Activated CD4-positive, alpha-beta T cell treated with anti-CD3 and anti-CD28 coated beads for 24 hours (primary cell): Measurements from ENCODE around the gene ARVCF.

Experiments used
- DNase-seq, 2 donors: peaks; one replicate each; pipeline ENCODE4 v3.0.0-alpha.2; 2020; ENCODE audit warnings: low read depth in 2 of 2

ARVCF gene

GRCh38 chr22:20029550-20030225 lies 13.1 kb upstream of the ARVCF start:
- no peak for DNase-seq

- DNase-seq, result no peak
These were observed 12.4 kb upstream of the ARVCF start for GRCh38 chr22:20028855-20029549.

GRCh38 chr22:20027966-20028854 lies 11.6 kb upstream of the ARVCF start:
- no peak for DNase-seq

GRCh38 chr22:20026996-20027601 lies 10.5 kb upstream of the ARVCF start:
- DNase-seq, result no peak

GRCh38 chr22:20026204-20026908 lies 9.7 kb upstream of the ARVCF start:
- DNase-seq, result no peak

- no peak for DNase-seq
These were observed 9.0 kb upstream of the ARVCF start for GRCh38 chr22:20025401-20026203.

GRCh38 chr22:20024650-20025397 lies 8.2 kb upstream of the ARVCF start:
- DNase-seq, result no peak

GRCh38 chr22:20024225-20024624 lies 7.6 kb upstream of the ARVCF start:
- DNase-seq, result no peak

- no peak for DNase-seq
These were observed 6.5 kb upstream of the ARVCF start for GRCh38 chr22:20022978-20023613.

GRCh38 chr22:20022231-20022977 lies 5.8 kb upstream of the ARVCF start:
- no peak for DNase-seq

GRCh38 chr22:20021196-20022181 lies 4.9 kb upstream of the ARVCF start:
- DNase-seq, result no peak

GRCh38 chr22:20020533-20021195 lies 4.0 kb upstream of the ARVCF start, which contains the start of gene TANGO2:
TSS of gene TANGO2 (plus strand) at chr22:20021110. CDS start at chr22:20036799, 15,689 bp downstream.
- peak; percentile 89 to 90 for DNase-seq

- no peak for DNase-seq
These were observed 3.3 kb upstream of the ARVCF start for GRCh38 chr22:20019661-20020532.

GRCh38 chr22:20018001-20018400 lies 1.4 kb upstream of the ARVCF start:
- no peak for DNase-seq

GRCh38 chr22:20017622-20017958 lies 967 bp upstream of the ARVCF start:
- DNase-seq, result no peak
